GM23338 (cell line): Measurements from ENCODE around the gene ZFAND6. TPM values are rescaled to one million over a fixed set of nuclear protein-coding genes. Genes with fewer than 3 reads are reported as not detected.

Experiments
- ATAC-seq: fragments of 200-7000 bp; cut with Tn5 transposase; 3 replicates; pipeline ENCODE4 v1.9.1; 2020
- DNase-seq: peaks from one replicate; pipeline ENCODE4 v3.0.0-alpha.2; 2015; ENCODE audit warnings: low spot score
- H2AFZ ChIP-seq: fragments of 200-600 bp; sonication (generic); 2 replicates; pipeline ENCODE4 v1.8.0; 2016; ENCODE audit warnings: antibody characterized with exemption, mild to moderate bottlenecking, moderate library complexity
- H3F3A ChIP-seq: fragments of 200-600 bp; sonication (generic); replicated peaks from 2 replicates; pipeline ENCODE4 v1.8.0; 2017; ENCODE audit warnings: antibody characterized with exemption, mixed run types, low read depth
- H3K27ac ChIP-seq: fragments of 200-600 bp; sonication (generic); 2 replicates; pipeline ENCODE4 v1.6.1; 2016; ENCODE audit warnings: low read depth
- H3K27me3 ChIP-seq: fragments of 200-600 bp; sonication (generic); 2 replicates; pipeline ENCODE4 v1.8.0; 2016; ENCODE audit warnings: mild to moderate bottlenecking, mixed run types, moderate library complexity; ENCODE audit not compliant: insufficient read depth
- H3K36me3 ChIP-seq: fragments of 200-600 bp; sonication (generic); 2 replicates; pipeline ENCODE4 v1.8.0; 2016; ENCODE audit warnings: mild to moderate bottlenecking; ENCODE audit not compliant: insufficient read depth
- H3K4me1 ChIP-seq: fragments of 200-600 bp; sonication (generic); 2 replicates; pipeline ENCODE4 v1.8.0; 2016; ENCODE audit warnings: mild to moderate bottlenecking, moderate library complexity; ENCODE audit not compliant: insufficient read depth
- H3K4me2 ChIP-seq: fragments of 200-600 bp; sonication (generic); 2 replicates; pipeline ENCODE4 v1.7.1; 2017; ENCODE audit warnings: mixed run types
- H3K4me3 ChIP-seq: fragments of 200-600 bp; sonication (generic); 2 replicates; pipeline ENCODE4 v1.6.1; 2016; ENCODE audit warnings: mixed run types
- H3K79me2 ChIP-seq: fragments of 200-600 bp; sonication (generic); replicated peaks from 2 replicates; pipeline ENCODE4 v1.8.0; 2017; ENCODE audit warnings: mild to moderate bottlenecking; ENCODE audit not compliant: insufficient read depth
- H3K9me2 ChIP-seq: fragments of 200-600 bp; sonication (generic); 2 replicates; pipeline ENCODE4 v1.8.0; 2017; ENCODE audit not compliant: insufficient read depth
- H4K20me1 ChIP-seq: fragments of 200-600 bp; sonication (generic); replicated peaks from 2 replicates; pipeline ENCODE4 v1.8.0; 2017; ENCODE audit warnings: mild to moderate bottlenecking; ENCODE audit not compliant: insufficient read depth
- H3K27ac Mint-ChIP-seq: 2 replicates; pipeline ENCODE4 v1.8.0; 2020; ENCODE audit warnings: inconsistent platforms, mild to moderate bottlenecking, moderate library complexity, mixed read lengths
- H3K27me3 Mint-ChIP-seq: 3 replicates; pipeline ENCODE4 v1.8.0; 2022; ENCODE audit warnings: low read depth, mild to moderate bottlenecking, moderate library complexity, mixed read lengths, inconsistent platforms; ENCODE audit not compliant: insufficient read depth, poor library complexity
- H3K36me3 Mint-ChIP-seq: 3 replicates; pipeline ENCODE4 v1.8.0; 2021; ENCODE audit warnings: low read depth, mild to moderate bottlenecking, inconsistent platforms, moderate library complexity, mixed read lengths
- H3K4me1 Mint-ChIP-seq: 3 replicates; pipeline ENCODE4 v1.8.0; 2020; ENCODE audit warnings: mild to moderate bottlenecking, inconsistent platforms, mixed read lengths
- H3K4me3 Mint-ChIP-seq: 3 replicates; pipeline ENCODE4 v1.8.0; 2021; ENCODE audit warnings: moderate library complexity, mild to moderate bottlenecking, inconsistent platforms, mixed read lengths
- H3K9me3 Mint-ChIP-seq: 3 replicates; pipeline ENCODE4 v1.8.0; 2020; ENCODE audit warnings: moderate library complexity, mild to moderate bottlenecking, inconsistent platforms, mixed read lengths
- CREB1 ChIP-seq: fragments of 250-450 bp; sonication (Bioruptor Pico); IDR thresholded peaks from 2 replicates; pipeline ENCODE4 v1.5.0; 2020; ENCODE audit warnings: low read depth, mild to moderate bottlenecking, moderate library complexity
- ETS1 ChIP-seq: IDR thresholded peaks from 2 replicates; pipeline ENCODE4 v1.6.1; 2016; ENCODE audit warnings: antibody characterized with exemption
- EZH2 ChIP-seq: fragments of 200-600 bp; sonication (generic); IDR thresholded peaks from one replicate; pipeline ENCODE4 v1.8.0; 2017; ENCODE audit warnings: antibody characterized with exemption, mild to moderate bottlenecking, low read depth; ENCODE audit not compliant: unreplicated experiment
- EZH2phosphoT487 ChIP-seq: fragments of 200-600 bp; sonication (generic); IDR thresholded peaks from one replicate; pipeline ENCODE4 v1.8.1; 2018; ENCODE audit warnings: antibody characterized with exemption; ENCODE audit not compliant: unreplicated experiment
- JUNB ChIP-seq: IDR thresholded peaks from one replicate; pipeline ENCODE4 v1.6.1; 2016; ENCODE audit warnings: antibody characterized with exemption; ENCODE audit not compliant: unreplicated experiment
- NANOG ChIP-seq: IDR thresholded peaks from 2 replicates; pipeline ENCODE4 v1.6.1; 2016; ENCODE audit warnings: antibody characterized with exemption, borderline replicate concordance
- POLR2AphosphoS5 ChIP-seq: IDR thresholded peaks from 2 replicates; pipeline ENCODE4 v1.6.1; 2016; ENCODE audit warnings: antibody characterized with exemption, low read depth
- REST ChIP-seq: IDR thresholded peaks from one replicate; pipeline ENCODE4 v1.6.1; 2018; ENCODE audit warnings: antibody characterized with exemption; ENCODE audit not compliant: unreplicated experiment
- STAT1 ChIP-seq: IDR thresholded peaks from one replicate; pipeline ENCODE4 v1.6.1; 2016; ENCODE audit warnings: antibody characterized with exemption; ENCODE audit not compliant: unreplicated experiment
- ZNF114 ChIP-seq: fragments of 250-450 bp; sonication (Bioruptor Pico); IDR thresholded peaks from 2 replicates; pipeline ENCODE4 v1.5.0; 2020; ENCODE audit warnings: mild to moderate bottlenecking, moderate library complexity
- ZNF331 ChIP-seq: fragments of 250-450 bp; sonication (Bioruptor Pico); IDR thresholded peaks from 2 replicates; pipeline ENCODE4 v1.5.0; 2020; ENCODE audit warnings: low read depth, mild to moderate bottlenecking, moderate library complexity
- polyA plus RNA-seq: library from polyadenylated mRNA; unstranded; fragments of >200 nt; fragmentation: Nextera tagmentation; extraction: Ambion mirVana; gene quantifications from 2 replicates; pipeline ENCODE4 v1.2.1, GENCODE V29; 2016
- total RNA-seq: library from RNA; depleted of rRNA; stranded (reverse); fragments of >200 nt; shearing (Covaris generic); gene quantifications from 2 replicates; pipeline ENCODE4 v1.2.3, GENCODE V29; 2014
- TF ChIP-seq, protein P1 (sequence below): fragments of 250-450 bp; sonication (Bioruptor Pico); IDR thresholded peaks from 2 replicates; pipeline ENCODE4 v1.5.0; 2020; ENCODE audit warnings: mild to moderate bottlenecking, moderate library complexity
- TF ChIP-seq, protein P2 (sequence below), 2 experiments: fragments of 200-600 bp in 1 of 2; sonication (generic) in 1 of 2; conservative IDR thresholded peaks; 2 replicates each; pipeline versions ENCODE4 v1.5.1 to v1.6.1; 2016 to 2017; ENCODE audit warnings: antibody characterized with exemption in 2 of 2, low read depth in 2 of 2, mild to moderate bottlenecking in 2 of 2, moderate library complexity in 1 of 2

The ZFAND6 gene
- total and polyA plus RNA-seq, 2 experiments from 2014 or later: 205 to 292 TPM

- Mint-ChIP-seq H3K36me3 (no peaks in the 10 kb centered on the region), H3K9me3 (no peaks in the 10 kb centered on the region; the same call in 2 of the 3 replicates), H3K27me3 (no peaks in the 10 kb centered on the region), H3K27ac (no peak overlapping the region), H3K4me1 (no peaks in the 10 kb centered on the region), H3K4me3 (no peak overlapping the region)
- Histone ChIP-seq H3K27me3 (no peaks in the 10 kb centered on the region), H3K27ac (no peak overlapping the region), H4K20me1 (no peaks in the 10 kb centered on the region), H3K4me2 (no peak overlapping the region), H3K4me1 (no peaks in the 10 kb centered on the region), H3F3A (no peaks in the 10 kb centered on the region), H3K36me3 (no peaks in the 10 kb centered on the region), H2AFZ (no peak overlapping the region), H3K9me2 (no peaks in the 10 kb centered on the region), H3K79me2 (no peaks in the 10 kb centered on the region), H3K4me3 (no peak overlapping the region)
- DNase-seq: no peak
- no peak for ATAC-seq
- TF ChIP-seq NANOG (no peak), ETS1 (no peak), ZNF331 (no peak), STAT1 (no peak), POLR2AphosphoS5 (no peak), JUNB (no peak), CREB1 (CRISPR knock-in tag) (no peak), EZH2phosphoT487 (no peak), EZH2 (no peak), REST (no peak), ZNF114 (CRISPR knock-in tag) (no peak)
- TF ChIP-seq, protein P1, sequence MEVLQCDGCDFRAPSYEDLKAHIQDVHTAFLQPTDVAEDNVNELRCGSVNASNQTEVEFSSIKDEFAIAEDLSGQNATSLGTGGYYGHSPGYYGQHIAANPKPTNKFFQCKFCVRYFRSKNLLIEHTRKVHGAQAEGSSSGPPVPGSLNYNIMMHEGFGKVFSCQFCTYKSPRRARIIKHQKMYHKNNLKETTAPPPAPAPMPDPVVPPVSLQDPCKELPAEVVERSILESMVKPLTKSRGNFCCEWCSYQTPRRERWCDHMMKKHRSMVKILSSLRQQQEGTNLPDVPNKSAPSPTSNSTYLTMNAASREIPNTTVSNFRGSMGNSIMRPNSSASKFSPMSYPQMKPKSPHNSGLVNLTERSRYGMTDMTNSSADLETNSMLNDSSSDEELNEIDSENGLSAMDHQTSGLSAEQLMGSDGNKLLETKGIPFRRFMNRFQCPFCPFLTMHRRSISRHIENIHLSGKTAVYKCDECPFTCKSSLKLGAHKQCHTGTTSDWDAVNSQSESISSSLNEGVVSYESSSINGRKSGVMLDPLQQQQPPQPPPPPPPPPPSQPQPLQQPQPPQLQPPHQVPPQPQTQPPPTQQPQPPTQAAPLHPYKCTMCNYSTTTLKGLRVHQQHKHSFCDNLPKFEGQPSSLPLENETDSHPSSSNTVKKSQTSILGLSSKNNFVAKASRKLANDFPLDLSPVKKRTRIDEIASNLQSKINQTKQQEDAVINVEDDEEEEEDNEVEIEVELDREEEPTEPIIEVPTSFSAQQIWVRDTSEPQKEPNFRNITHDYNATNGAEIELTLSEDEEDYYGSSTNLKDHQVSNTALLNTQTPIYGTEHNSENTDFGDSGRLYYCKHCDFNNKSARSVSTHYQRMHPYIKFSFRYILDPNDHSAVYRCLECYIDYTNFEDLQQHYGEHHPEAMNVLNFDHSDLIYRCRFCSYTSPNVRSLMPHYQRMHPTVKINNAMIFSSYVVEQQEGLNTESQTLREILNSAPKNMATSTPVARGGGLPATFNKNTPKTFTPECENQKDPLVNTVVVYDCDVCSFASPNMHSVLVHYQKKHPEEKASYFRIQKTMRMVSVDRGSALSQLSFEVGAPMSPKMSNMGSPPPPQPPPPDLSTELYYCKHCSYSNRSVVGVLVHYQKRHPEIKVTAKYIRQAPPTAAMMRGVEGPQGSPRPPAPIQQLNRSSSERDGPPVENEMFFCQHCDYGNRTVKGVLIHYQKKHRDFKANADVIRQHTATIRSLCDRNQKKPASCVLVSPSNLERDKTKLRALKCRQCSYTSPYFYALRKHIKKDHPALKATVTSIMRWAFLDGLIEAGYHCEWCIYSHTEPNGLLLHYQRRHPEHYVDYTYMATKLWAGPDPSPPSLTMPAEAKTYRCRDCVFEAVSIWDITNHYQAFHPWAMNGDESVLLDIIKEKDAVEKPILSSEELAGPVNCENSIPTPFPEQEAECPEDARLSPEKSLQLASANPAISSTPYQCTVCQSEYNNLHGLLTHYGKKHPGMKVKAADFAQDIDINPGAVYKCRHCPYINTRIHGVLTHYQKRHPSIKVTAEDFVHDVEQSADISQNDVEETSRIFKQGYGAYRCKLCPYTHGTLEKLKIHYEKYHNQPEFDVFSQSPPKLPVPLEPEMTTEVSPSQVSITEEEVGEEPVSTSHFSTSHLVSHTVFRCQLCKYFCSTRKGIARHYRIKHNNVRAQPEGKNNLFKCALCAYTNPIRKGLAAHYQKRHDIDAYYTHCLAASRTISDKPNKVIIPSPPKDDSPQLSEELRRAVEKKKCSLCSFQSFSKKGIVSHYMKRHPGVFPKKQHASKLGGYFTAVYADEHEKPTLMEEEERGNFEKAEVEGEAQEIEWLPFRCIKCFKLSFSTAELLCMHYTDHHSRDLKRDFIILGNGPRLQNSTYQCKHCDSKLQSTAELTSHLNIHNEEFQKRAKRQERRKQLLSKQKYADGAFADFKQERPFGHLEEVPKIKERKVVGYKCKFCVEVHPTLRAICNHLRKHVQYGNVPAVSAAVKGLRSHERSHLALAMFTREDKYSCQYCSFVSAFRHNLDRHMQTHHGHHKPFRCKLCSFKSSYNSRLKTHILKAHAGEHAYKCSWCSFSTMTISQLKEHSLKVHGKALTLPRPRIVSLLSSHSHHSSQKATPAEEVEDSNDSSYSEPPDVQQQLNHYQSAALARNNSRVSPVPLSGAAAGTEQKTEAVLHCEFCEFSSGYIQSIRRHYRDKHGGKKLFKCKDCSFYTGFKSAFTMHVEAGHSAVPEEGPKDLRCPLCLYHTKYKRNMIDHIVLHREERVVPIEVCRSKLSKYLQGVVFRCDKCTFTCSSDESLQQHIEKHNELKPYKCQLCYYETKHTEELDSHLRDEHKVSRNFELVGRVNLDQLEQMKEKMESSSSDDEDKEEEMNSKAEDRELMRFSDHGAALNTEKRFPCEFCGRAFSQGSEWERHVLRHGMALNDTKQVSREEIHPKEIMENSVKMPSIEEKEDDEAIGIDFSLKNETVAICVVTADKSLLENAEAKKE (CRISPR knock-in tag): no peak
- TF ChIP-seq, protein P2, sequence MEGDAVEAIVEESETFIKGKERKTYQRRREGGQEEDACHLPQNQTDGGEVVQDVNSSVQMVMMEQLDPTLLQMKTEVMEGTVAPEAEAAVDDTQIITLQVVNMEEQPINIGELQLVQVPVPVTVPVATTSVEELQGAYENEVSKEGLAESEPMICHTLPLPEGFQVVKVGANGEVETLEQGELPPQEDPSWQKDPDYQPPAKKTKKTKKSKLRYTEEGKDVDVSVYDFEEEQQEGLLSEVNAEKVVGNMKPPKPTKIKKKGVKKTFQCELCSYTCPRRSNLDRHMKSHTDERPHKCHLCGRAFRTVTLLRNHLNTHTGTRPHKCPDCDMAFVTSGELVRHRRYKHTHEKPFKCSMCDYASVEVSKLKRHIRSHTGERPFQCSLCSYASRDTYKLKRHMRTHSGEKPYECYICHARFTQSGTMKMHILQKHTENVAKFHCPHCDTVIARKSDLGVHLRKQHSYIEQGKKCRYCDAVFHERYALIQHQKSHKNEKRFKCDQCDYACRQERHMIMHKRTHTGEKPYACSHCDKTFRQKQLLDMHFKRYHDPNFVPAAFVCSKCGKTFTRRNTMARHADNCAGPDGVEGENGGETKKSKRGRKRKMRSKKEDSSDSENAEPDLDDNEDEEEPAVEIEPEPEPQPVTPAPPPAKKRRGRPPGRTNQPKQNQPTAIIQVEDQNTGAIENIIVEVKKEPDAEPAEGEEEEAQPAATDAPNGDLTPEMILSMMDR (conservative IDR thresholded peaks at IDR 0.05; ENCODE audit: low read depth in 2 of 2): no peak
Measured at GRCh38 chr15:80142646-80143045, 83.2 kb downstream of the ZFAND6 start.
